T-cell (primary cell): ENCODE measurements around the gene HNRNPA0. TPM values are rescaled to one million over a fixed set of nuclear protein-coding genes. Genes with fewer than 3 reads are reported as not detected.

Source experiments
- ATAC-seq, 4 experiments: fragments of 200-7000 bp in 3 of 4; fragments of 150-1000 bp in 1 of 4; cut with Tn5 transposase; replicated peaks in 1 of 4; 1 replicate in 3 of 4; 2 replicates in 1 of 4; pipeline ENCODE4 v1.10.0; 2021; ENCODE audit warnings: moderate library complexity in 3 of 4, mild to moderate bottlenecking in 2 of 4, moderate number of reproducible peaks in 1 of 4
- CTCF ChIA-PET, 2 donors: fragments of 300-600 bp; sonication (Branson Sonifier 250); formaldehyde crosslinking; loops; one replicate each; lab custom pipeline; 2022; ENCODE audit warnings: antibody characterized with exemption in 2 of 2; lab: Charles Lee
- POLR2A ChIA-PET, 2 donors: fragments of 300-600 bp; sonication (Branson Sonifier 250); formaldehyde crosslinking; loops; one replicate each; lab custom pipeline; 2022; ENCODE audit warnings: antibody characterized with exemption in 2 of 2; lab: Charles Lee
- DNase-seq, 35 experiments: peaks; one replicate each; pipeline versions ENCODE4 v3.0.0 to v3.0.0-alpha.2; 2013 to 2023
- H3K27ac ChIP-seq: one replicate; pipeline ENCODE4 v1.5.1; 2013; ENCODE audit warnings: low read length
- H3K27me3 ChIP-seq, 2 experiments: replicated peaks in 1 of 2; 1 replicate in 1 of 2; 2 replicates in 1 of 2; pipeline versions ENCODE4 v1.6.1 to v1.7.0; 2013; ENCODE audit warnings: low read length in 1 of 2, mixed read lengths in 1 of 2; ENCODE audit not compliant: control insufficient read depth in 2 of 2, insufficient read depth in 2 of 2; ENCODE audit errors: extremely low read depth in 1 of 2
- H3K36me3 ChIP-seq, 2 donors: 1 replicate in 1 of 2; 2 replicates in 1 of 2; pipeline versions ENCODE4 v1.6.1 to v1.7.0; 2013; ENCODE audit warnings: low read length in 1 of 2; ENCODE audit not compliant: control insufficient read depth in 2 of 2, insufficient read depth in 1 of 2; ENCODE audit errors: extremely low read depth in 1 of 2
- H3K4me1 ChIP-seq, 2 experiments: 1 replicate in 1 of 2; 2 replicates in 1 of 2; pipeline versions ENCODE4 v1.6.1 to v1.7.0; 2013; ENCODE audit warnings: low read length in 2 of 2, mixed read lengths in 1 of 2; ENCODE audit not compliant: insufficient read depth in 2 of 2, control insufficient read depth in 1 of 2; ENCODE audit errors: extremely low read depth in 1 of 2
- H3K4me3 ChIP-seq, 2 donors: 1 replicate in 1 of 2; 2 replicates in 1 of 2; pipeline versions ENCODE4 v1.5.1 to v1.7.0; 2013; ENCODE audit warnings: mild to moderate bottlenecking in 2 of 2, low read length in 1 of 2, moderate library complexity in 1 of 2; ENCODE audit not compliant: control insufficient read depth in 1 of 2; ENCODE audit errors: extremely low read depth in 1 of 2
- H3K9me3 ChIP-seq: 2 replicates; pipeline ENCODE4 v1.7.0; 2013
- H3K27ac Mint-ChIP-seq, 2 donors: one replicate each; pipeline ENCODE4 v1.8.0; 2020 to 2021; ENCODE audit warnings: mild to moderate bottlenecking in 2 of 2, mixed read lengths in 2 of 2
- H3K27me3 Mint-ChIP-seq, 2 donors: one replicate each; pipeline ENCODE4 v1.8.0; 2021 to 2022; ENCODE audit warnings: mixed read lengths in 2 of 2
- H3K36me3 Mint-ChIP-seq: one replicate; pipeline ENCODE4 v1.8.0; 2021; ENCODE audit warnings: mixed read lengths
- H3K4me1 Mint-ChIP-seq, 3 donors: one replicate each; pipeline ENCODE4 v1.8.0; 2020 to 2022; ENCODE audit warnings: mixed read lengths in 3 of 3, mild to moderate bottlenecking in 1 of 3
- H3K4me3 Mint-ChIP-seq, 3 donors: one replicate each; pipeline ENCODE4 v1.8.0; 2020 to 2022; ENCODE audit warnings: mild to moderate bottlenecking in 3 of 3, mixed read lengths in 3 of 3, moderate library complexity in 3 of 3
- H3K9me3 Mint-ChIP-seq, 3 donors: one replicate each; pipeline ENCODE4 v1.8.0; 2020 to 2022; ENCODE audit warnings: mixed read lengths in 3 of 3
- WGBS: methylation state at CpG from one replicate; pipeline ENCODE4 v1.1.5; 2013; ENCODE audit warnings: missing lambda C conversion rate; ENCODE audit not compliant: insufficient coverage; 5-methylcytosine and 5-hydroxymethylcytosine counted together
- total RNA-seq, 35 experiments: library from RNA in 6 of 35; stranded (reverse) in 6 of 35; fragments of 120-200 nt in 1 of 35; gene quantifications; one replicate each; pipeline versions ENCODE4 v1.2.1 to v1.2.4 and lab custom pipeline; 2013 to 2026

HNRNPA0 gene
- total RNA-seq, 5 donors from 2014 or later (not counting 1 experiment from before 2014, with no cell fraction given), result 30.3 to 41.4 (median 32.7) TPM

DNA sequence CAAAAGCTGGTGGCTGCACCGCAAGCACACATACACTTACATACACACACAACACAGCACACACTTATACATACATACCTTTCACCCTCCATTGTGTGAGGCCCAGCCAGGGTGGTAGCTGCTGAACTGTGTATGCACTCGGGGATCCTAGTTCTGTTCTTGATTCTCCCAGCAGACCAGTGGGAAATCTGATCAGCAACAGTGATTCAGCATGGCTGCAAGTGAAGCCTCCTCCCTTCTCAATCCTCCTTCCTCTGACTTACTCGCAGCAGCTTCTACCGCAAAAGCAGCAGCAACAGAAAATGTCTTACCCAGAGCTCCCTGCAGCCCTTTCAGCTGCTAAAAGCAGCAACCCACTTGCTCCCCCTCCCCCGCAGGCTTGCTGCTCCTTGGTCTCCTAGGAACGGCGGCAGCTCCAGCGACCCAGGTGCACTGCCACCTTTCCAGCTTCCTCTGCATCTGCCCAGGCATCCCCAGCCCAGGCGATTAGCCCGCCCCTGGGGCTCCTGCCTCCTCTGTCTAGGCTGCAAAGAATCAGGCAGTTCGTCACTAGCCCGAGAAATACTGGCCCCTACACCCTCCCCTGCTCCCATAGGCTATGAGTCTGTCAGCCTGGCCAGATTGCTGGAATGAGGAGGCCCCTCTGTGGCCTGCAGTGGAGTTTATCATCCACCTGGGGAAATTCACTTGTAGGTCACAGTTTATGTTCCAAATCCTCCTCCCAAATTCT lies 18.4 kb downstream of the HNRNPA0 start, which contains the start of gene KLHL3:
Gene KLHL3, minus strand, starts transcription at position 535 of the 730 bp plus-strand sequence. Its CDS starts 443 bp downstream, at position 92.
- Histone ChIP-seq H3K4me3 (peak within 1 kb of the TSS; percentile 61 to 77), H3K4me1 (peaks cover 37 to 42% of the 10 kb centered on the region in 2 experiments), H3K36me3 (no peaks in the 10 kb centered on the region), H3K9me3 (no peaks in the 10 kb centered on the region), H3K27ac (peak within 1 kb of the TSS; percentile 27), H3K27me3 (no peaks in the 10 kb centered on the region)
- Mint-ChIP-seq H3K4me1 (peaks cover under 1 to 13% (median 13%) of the 10 kb centered on the region in 3 donors), H3K27me3 (no peaks in the 10 kb centered on the region), H3K4me3 (no peak within 1 kb of the TSS), H3K36me3 (no peaks in the 10 kb centered on the region), H3K27ac (no peak within 1 kb of the TSS), H3K9me3 (no peaks in the 10 kb centered on the region)
- POLR2A ChIA-PET, result interaction anchor here in 1 of 2 donors (0.6 to 1.3 kb wide), 3 partner anchors 18 to 73 kb away, joined by 3 to 4 read pairs (median 4); no protein-coding TSS in a partner anchor
- CTCF ChIA-PET, result interaction anchor here (0.9 to 3.2 kb wide), 8 partner anchors 11 to 76 kb away, joined by 3 to 15 read pairs (median 5); no protein-coding TSS in a partner anchor
- WGBS, result 13% methylated on average over 10 of the region's 12 CpGs
- DNase-seq (peak in 23 of 35 experiments; percentile 9 to 54 (median 28)), ATAC-seq (peak; percentile 45 to 67 (median 62))

GRCh38 chr5:137734962-137735554 lies 19.1 kb downstream of the HNRNPA0 start:
- Histone ChIP-seq H3K27me3 (no peaks in the 10 kb centered on the region), H3K27ac (peak overlapping the region; percentile 27), H3K36me3 (no peaks in the 10 kb centered on the region), H3K4me3 (peak overlapping the region; percentile 61 to 77), H3K9me3 (no peaks in the 10 kb centered on the region), H3K4me1 (peaks cover 37 to 45% of the 10 kb centered on the region in 2 experiments)
- ChIA-PET CTCF (interaction anchor here (0.9 to 3.2 kb wide), 4 partner anchors 16 to 75 kb away, joined by 3 to 15 read pairs (median 8); no protein-coding TSS in a partner anchor), POLR2A (no interaction called here)
- 18% methylated on average over 13 of the region's 14 CpGs for WGBS
- no peak overlapping the region for H3K27ac Mint-ChIP-seq
- H3K27me3 Mint-ChIP-seq, result no peaks in the 10 kb centered on the region
- ATAC-seq (peak; percentile 26 to 34 (median 29)), DNase-seq (peak in 7 of 35 experiments; percentile 0 to 44 (median 10))
- no peaks in the 10 kb centered on the region for H3K9me3 Mint-ChIP-seq
- H3K4me3 Mint-ChIP-seq, result no peak overlapping the region
- H3K36me3 Mint-ChIP-seq, result peaks cover 6% of the 10 kb centered on the region
- peaks cover 7 to 20% (median 19%) of the 10 kb centered on the region in 3 donors for H3K4me1 Mint-ChIP-seq

- no peak overlapping the region for H3K27ac ChIP-seq
- H3K27me3 Mint-ChIP-seq, result no peaks in the 10 kb centered on the region
- DNase-seq, result peak in 1 of 35 experiments; percentile 10
- no peak overlapping the region for H3K4me3 Mint-ChIP-seq
- no peak for ATAC-seq
- no CpG with 5 or more reads among the region's 2 CpGs for WGBS
- H3K4me3 ChIP-seq, result peak overlapping the region; percentile 61 to 77
- H3K4me1 ChIP-seq, result peaks cover 37 to 45% of the 10 kb centered on the region in 2 experiments
- no peaks in the 10 kb centered on the region for H3K9me3 ChIP-seq
- H3K36me3 ChIP-seq, result no peaks in the 10 kb centered on the region
- ChIA-PET CTCF (interaction anchor here in 1 of 2 donors (1.5 to 2.6 kb wide), 2 partner anchors 17 to 74 kb away, joined by 5 to 11 read pairs; no protein-coding TSS in a partner anchor), POLR2A (no interaction called here)
- peaks cover 6% of the 10 kb centered on the region for H3K36me3 Mint-ChIP-seq
- H3K27me3 ChIP-seq, result no peaks in the 10 kb centered on the region
- H3K4me1 Mint-ChIP-seq, result peaks cover 9 to 21% (median 12%) of the 10 kb centered on the region in 3 donors
- no peaks in the 10 kb centered on the region for H3K9me3 Mint-ChIP-seq
- no peak overlapping the region for H3K27ac Mint-ChIP-seq
These were observed 19.8 kb downstream of the HNRNPA0 start for GRCh38 chr5:137734331-137734730.

GRCh38 chr5:137733922-137734321 lies 20.2 kb downstream of the HNRNPA0 start:
- H3K27me3 Mint-ChIP-seq, result no peaks in the 10 kb centered on the region
- 96% methylated on average over 3 of the region's 3 CpGs for WGBS
- DNase-seq, result no peak
- Histone ChIP-seq H3K27me3 (no peaks in the 10 kb centered on the region), H3K27ac (no peak overlapping the region), H3K4me1 (peaks cover 37 to 45% of the 10 kb centered on the region in 2 experiments), H3K4me3 (peak overlapping the region; percentile 61 to 77), H3K36me3 (no peaks in the 10 kb centered on the region), H3K9me3 (no peaks in the 10 kb centered on the region)
- ChIA-PET POLR2A (no interaction called here), CTCF (interaction anchor here (1.3 to 3.9 kb wide), 2 partner anchors 8 to 9 kb away, joined by 5 to 23 read pairs; no protein-coding TSS in a partner anchor)
- H3K36me3 Mint-ChIP-seq, result peaks cover 9% of the 10 kb centered on the region
- no peak overlapping the region for H3K4me3 Mint-ChIP-seq
- no peak for ATAC-seq
- H3K27ac Mint-ChIP-seq, result no peak overlapping the region
- no peaks in the 10 kb centered on the region for H3K9me3 Mint-ChIP-seq
- H3K4me1 Mint-ChIP-seq, result peaks cover 9 to 21% (median 11%) of the 10 kb centered on the region in 3 donors

DNA sequence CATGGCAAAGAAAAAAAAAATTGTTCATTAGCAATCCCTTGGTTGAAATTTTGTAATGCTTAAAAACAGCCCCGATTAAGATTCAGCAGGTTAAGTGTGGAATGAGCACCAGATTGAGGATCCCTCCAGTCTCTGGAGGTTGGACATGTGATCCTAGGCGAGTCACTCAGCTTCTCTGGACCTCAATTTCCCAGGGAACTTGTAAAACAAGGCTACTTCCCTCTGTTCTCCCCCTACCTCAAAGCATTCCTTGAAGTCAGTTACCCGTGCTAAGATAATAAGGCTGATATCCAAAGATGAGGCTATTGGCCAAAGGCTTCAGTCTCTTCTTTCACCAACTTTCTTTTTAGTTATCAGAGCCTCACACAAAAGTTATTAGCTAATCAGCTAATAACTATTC lies 21.2 kb downstream of the HNRNPA0 start:
- Histone ChIP-seq H3K4me3 (no peak overlapping the region), H3K27me3 (no peaks in the 10 kb centered on the region), H3K27ac (no peak overlapping the region), H3K9me3 (no peaks in the 10 kb centered on the region), H3K36me3 (no peaks in the 10 kb centered on the region), H3K4me1 (peaks cover 32 to 44% of the 10 kb centered on the region in 2 experiments)
- no peak for DNase-seq
- no peaks in the 10 kb centered on the region for H3K9me3 Mint-ChIP-seq
- POLR2A ChIA-PET, result interaction anchor here in 1 of 2 donors (0.6 kb wide), 1 partner anchor 8 kb away, joined by 4 read pairs; no protein-coding TSS in a partner anchor
- no peak overlapping the region for H3K27ac Mint-ChIP-seq
- peaks cover 9 to 21% (median 11%) of the 10 kb centered on the region in 3 donors for H3K4me1 Mint-ChIP-seq
- CTCF ChIA-PET, result interaction anchor here (0.6 to 3.9 kb wide), 5 partner anchors 9 to 482 kb away, joined by 3 to 23 read pairs (median 4); no protein-coding TSS in a partner anchor
- no peak overlapping the region for H3K4me3 Mint-ChIP-seq
- ATAC-seq, result no peak
- 60% methylated on average over 1 of the region's 3 CpGs for WGBS
- H3K27me3 Mint-ChIP-seq, result no peaks in the 10 kb centered on the region
- H3K36me3 Mint-ChIP-seq, result peaks cover 9% of the 10 kb centered on the region

DNA sequence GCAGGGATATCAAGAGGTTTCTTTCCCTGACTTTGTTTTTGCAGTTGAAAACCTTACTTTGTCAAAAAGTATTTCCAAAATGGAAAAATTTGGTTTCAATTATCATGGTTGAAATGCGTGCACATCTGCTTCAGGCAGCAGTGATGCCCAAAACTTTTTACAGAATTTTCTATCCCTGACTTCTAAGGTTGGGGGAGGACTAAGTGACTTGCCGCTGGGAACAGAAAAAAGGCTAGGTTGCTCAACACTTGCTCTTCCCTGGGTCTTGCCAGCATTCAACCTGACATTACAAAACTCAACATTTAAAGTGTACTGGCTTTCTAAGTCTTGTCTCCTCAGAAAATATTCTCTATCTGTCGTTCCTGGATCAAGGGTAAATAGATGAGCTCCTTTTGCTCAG lies 23.0 kb downstream of the HNRNPA0 start:
- ChIA-PET CTCF (interaction anchor here (0.6 to 3.9 kb wide), 5 partner anchors 10 to 61 kb away, joined by 3 to 23 read pairs (median 6); no protein-coding TSS in a partner anchor), POLR2A (interaction anchor here (0.6 to 0.8 kb wide), 2 partner anchors 98 to 732 kb away, joined by 3 to 10 read pairs; no protein-coding TSS in a partner anchor)
- 100% methylated on average over 2 of the region's 3 CpGs for WGBS
- no peaks in the 10 kb centered on the region for H3K9me3 Mint-ChIP-seq
- H3K4me3 ChIP-seq, result no peak overlapping the region
- H3K27ac ChIP-seq, result no peak overlapping the region
- H3K4me1 ChIP-seq, result peaks cover 25 to 29% of the 10 kb centered on the region in 2 experiments
- DNase-seq (no peak), ATAC-seq (no peak)
- H3K27me3 ChIP-seq, result no peaks in the 10 kb centered on the region
- no peaks in the 10 kb centered on the region for H3K27me3 Mint-ChIP-seq
- H3K4me3 Mint-ChIP-seq, result no peak overlapping the region
- H3K36me3 Mint-ChIP-seq, result peaks cover 9% of the 10 kb centered on the region
- peaks cover 9 to 21% (median 11%) of the 10 kb centered on the region in 3 donors for H3K4me1 Mint-ChIP-seq
- no peak overlapping the region for H3K27ac Mint-ChIP-seq
- H3K36me3 ChIP-seq, result no peaks in the 10 kb centered on the region
- H3K9me3 ChIP-seq, result no peaks in the 10 kb centered on the region
